ENCODE measurements around the gene NUDCD3.
"Not testable (repeated sequence)": the region's sequence is repeated elsewhere in the genome, so short reads cannot be mapped to it uniquely, and the experiment has no call there.

The NUDCD3 gene

DNA sequence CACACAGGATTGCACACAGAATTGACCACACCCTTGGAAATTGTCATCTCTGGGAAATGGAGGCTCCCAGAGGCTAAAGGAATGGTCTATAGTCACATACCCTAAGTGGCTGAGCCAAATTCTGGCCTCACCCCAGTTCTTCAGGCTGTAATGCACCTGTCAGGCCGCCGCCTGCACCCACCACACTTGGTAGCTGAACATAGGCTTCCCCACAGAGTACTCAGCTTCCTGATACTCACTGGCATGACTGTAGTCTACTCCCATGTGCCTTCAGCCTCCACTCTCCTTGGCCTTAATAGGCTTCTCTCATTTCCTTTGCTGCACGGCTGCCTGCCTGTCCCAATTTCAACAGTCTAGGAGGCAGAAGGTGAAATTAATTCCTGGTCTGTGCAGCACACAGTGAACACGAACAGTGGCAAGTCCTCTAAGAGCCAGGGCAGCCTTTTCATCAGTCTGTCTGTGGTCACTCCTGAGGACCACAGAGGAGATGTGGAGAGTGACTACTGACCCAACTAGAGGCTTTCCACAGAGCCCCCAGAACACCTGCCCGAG, 42.5 kb downstream of the NUDCD3 start:
- no peak for DNase-seq (ENCODE audit: low read depth in 3 of 3)

DNA sequence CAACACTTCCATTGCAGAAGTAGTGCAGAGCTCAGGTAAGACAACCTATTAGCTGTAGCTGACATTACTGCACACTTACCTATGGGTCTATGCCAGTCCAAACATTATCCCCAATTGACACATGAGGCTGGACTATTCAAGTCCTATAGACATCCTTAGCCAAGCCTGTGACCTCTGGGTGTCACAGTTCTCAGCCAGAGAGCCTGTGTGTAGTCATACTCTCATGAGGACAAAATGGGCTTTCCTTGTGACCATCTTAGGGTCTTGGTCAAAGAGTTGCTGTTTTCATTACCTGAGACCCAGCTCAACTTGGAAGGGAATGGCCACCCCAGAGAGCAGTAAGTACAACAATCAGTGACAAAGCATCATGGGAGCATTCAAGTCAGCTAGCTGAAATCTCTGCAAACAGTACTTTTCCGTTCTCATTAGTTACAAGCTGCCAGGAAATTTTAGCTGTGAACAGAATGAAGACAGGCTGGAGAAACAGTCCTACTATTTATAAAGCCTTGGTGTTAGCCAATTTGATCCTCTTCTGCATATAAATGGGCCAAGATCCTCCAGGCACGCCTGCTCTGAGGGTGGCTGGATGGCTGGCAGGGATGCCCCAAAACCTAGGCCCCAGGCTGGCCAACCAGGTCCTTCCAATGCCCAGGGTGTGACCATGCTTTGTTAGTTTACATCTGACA, 44.3 kb downstream of the NUDCD3 start:
- no peak for DNase-seq (ENCODE audit: low read depth in 3 of 3)

DNA sequence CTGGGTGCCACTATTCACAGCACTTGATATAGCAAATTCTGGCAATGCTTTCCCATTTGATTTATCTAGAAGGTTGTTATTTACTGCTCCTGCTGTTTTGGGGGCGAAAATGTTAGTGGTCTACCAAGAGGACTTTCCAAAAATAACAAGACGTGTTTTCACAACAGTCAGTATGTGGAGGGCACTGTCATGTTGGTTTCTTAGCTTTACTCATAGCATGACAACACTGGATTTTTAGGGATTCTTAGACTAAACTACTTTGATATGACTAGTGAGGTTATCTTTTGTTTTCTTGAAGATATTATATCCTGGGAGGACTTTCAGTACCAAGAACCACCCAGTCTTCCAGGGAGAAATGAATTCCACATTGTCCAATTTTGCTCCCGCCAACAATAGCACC, 49.4 kb downstream of the NUDCD3 start:
- no peak for DNase-seq (ENCODE audit: low read depth in 3 of 3)

DNA sequence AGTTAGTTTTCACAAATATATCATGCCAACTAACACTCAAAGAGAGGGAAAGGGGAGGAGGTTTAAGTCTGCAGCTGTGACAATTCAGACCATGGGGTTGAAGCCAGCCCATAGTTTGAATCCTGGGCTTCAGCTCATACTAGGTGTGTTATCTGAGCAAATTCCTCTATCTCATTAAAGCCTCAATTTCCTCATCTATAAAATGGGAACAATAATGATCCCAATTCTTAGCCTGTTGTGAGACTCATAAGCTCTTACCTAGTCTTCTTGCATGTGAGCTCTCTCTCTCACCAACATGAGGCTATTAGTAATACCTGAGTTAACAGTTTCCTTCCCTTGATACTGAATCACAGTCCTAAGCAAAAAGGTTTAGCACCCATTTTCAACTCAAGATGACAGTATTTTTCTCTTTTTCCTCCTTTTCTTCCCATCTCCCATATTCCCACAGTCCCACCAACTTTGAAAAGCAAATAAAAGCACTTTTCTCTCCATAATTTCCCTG, 49.8 kb downstream of the NUDCD3 start:
- no peak for DNase-seq (ENCODE audit: low read depth in 3 of 3)

DNA sequence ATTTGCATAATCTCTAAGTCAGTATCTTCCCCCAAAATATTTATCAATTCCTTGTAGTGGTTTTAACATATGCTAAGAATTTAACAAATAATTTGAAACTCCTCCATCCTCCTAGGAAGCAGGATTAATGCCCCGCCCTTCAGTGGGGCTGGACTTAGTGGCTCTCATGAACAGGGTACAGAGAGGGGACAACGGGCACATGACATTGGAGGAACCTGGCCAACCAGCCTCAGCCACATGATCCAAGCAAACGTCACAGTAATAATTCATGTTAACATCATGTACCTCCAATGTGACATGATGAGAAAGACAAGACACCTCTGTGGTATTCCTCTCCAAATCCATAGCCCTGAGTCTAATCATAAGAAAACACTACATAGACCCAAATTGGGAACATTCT, 50.5 kb downstream of the NUDCD3 start:
- no peak for DNase-seq (ENCODE audit: low read depth in 3 of 3)

DNA sequence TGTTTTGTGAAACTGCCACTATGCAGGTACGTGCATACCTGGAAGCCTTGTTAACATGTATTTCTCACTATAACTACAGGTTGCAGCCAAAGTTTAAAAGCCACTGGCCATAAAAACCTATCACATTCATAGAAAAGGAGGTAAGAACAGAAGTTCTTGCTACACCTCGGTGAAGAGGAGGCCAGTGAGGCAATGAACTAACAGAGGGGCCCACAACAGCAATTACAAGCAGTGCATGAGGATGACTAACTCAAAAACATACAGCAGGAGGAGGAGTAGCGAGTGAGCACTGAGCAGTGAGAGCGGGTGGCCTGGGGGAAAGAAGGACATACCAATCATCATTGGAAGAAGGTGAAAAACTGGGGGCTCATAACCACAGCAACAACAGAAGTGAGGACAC, 51.6 kb downstream of the NUDCD3 start:
- DNase-seq (ENCODE audit: low read depth in 3 of 3), result no peak

DNA sequence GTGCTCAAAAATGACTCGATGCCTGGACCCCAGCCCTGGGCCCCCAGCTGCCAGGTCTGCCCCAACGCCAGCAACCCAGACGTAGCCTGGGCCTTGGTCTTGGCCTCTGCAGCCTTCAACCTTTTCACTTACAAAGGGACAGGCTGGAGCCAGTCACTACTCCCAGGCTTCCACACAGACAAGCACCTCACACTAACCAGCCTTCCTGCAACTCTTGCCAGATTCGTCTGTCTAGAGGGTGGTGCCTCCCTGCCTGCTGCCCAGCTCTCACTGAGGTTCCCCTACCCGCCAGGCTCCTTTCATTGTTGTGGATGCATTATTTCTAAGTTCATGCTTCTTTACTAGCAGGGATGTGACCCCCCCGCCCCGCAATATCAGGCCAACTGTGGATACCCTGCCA, 56.3 kb downstream of the NUDCD3 start:
- DNase-seq (ENCODE audit: low read depth in 3 of 3), result no peak

DNA sequence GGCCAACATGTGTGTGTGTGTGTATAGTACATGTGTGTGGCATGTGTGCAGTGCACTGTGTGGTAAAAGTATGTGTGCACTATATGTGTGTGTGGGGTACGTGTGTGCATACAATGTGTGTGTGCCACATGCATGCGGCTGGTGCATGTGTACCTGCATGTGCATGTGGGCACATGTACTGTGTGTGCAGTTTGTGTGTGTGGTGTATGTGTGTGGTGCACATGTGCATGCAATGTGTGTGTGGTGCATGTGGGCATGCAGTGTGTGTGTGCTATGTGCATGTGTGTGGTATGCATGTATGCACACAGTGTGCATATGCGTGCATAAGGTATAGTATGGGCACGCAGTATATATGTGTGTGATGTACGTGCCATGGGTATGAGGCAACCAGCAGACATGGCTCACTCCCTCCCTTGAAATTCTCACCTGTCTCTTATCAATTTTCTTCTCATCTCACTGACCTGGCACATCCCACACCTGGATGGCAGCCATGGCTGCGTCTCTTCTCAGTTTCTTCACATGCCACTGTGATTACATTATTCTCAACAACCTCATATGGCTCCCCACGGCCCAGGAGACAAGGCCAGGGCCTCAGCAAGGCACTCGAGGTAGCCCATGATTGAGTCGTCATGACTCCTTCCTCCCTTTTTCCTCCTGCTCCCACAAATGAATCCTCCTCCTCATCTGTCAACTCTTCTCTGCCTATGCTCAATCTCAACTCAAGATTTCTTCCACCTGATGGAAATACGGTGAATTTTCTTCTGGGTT, 57.0 kb downstream of the NUDCD3 start:
- DNase-seq (ENCODE audit: low read depth in 3 of 3), result no peak

DNA sequence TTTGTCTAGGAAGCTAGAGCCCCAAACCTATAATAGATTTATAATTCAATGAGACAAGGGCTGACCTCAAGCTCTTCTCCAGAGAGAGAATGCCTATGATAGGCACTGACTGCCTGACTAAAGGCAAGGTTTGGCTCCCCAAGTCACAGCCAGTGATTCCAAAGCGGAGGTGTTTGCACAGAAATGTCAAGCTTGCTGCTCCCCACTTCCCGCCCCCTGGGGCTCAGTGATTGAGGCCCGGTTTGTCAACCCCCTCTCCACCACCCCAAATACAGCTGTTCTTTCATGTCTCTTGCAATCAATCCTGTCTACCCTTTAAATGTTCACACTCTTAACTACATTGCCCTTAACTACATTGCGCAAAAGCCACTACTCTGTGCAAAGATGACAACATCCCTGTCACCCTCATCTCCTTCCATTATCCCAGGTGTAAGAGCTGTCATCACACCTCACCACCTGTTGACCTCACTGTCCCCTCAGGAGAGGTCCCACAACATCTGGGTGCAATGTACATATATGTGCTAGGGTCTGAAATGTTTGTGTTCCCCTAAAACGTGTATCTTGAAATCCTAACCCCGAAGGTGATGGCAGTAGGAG, 58.0 kb downstream of the NUDCD3 start:
- no peak for DNase-seq (ENCODE audit: low read depth in 3 of 3)

DNA sequence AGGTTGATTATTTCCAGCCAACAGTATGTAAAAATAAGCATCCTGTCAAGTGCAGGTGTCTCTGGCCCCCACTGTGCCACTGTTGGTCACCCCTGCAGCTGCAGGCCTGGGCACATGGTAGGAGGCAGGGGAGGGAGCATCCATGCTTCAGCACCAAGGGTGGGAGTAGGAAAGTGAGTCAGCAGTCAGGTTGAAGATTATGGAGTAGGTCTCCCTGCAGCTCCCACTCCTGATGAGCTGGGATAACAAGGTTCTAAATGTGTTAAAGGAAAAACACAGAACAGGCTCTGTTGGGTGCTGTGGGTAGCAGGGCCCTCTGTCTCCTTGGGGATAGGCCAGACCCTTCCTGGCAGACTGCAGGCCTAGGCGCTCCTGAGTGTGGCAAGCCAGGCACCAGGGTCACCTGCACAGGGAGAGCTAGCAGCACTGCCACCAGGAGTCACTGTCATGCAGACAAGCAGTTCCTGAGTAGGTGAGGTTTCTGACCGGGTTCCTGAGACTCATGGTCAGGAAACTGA, 59.3 kb downstream of the NUDCD3 start:
- no peak for DNase-seq (ENCODE audit: low read depth in 3 of 3)

DNA sequence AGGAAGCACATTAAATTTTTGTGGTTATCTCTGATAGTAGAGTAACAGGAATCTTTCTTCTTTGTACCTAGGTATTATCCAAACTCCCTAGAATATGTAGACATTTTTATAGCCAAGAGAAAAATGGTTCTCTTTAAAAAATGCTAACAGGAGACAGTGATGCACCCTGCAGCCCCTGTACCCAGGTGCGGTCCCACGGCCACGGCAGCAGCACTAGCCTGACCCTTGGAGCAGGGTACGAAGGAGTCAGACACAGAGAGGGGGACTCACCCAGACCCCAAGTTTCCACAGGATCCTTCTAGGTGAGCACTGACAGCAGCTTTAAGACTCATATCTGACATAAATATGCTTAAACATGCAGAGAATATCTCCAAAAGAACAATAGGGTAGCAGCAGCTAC, 60.4 kb downstream of the NUDCD3 start:
- DNase-seq (ENCODE audit: low read depth in 3 of 3), result no peak

DNA sequence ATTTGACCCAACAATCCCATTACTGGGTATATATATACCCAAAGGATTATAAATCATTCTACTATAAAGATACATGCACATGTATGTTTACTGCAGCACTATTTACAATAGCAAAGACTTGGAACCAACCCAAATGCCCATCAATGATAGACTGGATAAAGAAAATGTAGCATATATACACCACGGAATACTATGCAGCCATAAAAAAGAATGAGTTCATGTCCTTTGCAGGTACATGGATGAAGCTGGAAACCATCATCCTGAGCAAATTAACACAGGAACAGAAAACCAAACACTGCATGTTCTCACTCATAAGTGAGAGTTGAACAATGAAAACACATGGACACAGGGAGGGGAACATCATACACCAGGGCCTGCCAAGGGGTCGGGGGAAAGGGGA, 65.7 kb downstream of the NUDCD3 start:
- DNase-seq (ENCODE audit: low read depth in 3 of 3), result not testable (repeated sequence)

DNA sequence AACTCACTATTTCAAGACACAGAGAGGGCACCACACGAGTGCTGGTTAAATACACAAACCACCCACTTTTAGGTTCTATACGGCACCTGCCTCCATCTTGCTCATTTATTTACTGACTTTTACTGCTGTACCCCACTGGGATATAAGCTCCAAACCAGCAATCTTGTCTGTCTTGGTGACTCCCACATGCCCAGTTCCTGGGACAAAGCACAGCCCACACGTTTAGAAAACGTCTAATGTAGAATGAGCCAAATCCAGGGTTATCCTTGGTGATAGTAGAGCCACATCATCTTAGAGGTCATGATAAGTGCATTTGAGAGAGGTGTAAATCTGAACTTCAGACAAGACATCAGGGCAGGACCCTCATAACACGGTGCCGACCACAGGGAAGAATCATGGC, 73.5 kb downstream of the NUDCD3 start:
- no peak for DNase-seq (ENCODE audit: low read depth in 3 of 3)

DNA sequence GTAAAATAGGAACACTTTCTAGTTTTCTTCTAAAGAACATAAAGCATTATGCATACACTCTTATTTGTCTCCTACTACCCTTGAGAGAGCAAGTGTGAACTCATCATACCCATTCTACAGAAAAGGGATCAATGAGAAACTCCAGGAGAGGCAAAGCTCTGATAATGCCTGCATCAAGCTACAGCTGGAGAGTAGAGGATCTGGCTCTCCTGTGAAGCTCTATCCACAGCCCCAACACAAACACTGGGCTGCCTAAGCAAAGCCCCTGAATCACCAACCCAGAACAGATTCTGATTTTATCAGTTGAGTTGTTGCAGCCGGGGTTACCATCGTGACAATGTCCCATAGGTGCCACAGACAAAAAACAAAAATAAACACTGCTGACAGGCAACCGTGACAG, 74.9 kb downstream of the NUDCD3 start:
- DNase-seq (ENCODE audit: low read depth in 3 of 3), result no peak

DNA sequence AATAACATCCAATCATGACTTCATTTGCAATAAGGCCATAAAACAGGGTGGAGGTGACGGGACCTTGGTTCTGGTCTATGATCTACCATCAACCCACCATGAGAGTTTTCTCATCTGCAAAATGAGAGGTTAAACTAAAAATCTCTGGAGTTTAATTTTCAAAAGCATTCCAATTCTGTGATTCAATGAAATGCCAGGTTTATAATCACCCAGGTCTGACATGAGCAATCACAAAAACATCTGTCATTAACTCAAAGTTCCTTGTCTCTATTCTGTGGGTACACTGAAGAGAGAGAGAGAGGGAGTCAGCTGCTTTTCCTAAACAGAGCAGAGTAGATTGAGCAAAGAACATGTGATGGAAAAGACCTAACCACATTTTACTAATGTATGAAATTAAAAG, 75.4 kb downstream of the NUDCD3 start:
- DNase-seq (ENCODE audit: low read depth in 3 of 3), result no peak

DNA sequence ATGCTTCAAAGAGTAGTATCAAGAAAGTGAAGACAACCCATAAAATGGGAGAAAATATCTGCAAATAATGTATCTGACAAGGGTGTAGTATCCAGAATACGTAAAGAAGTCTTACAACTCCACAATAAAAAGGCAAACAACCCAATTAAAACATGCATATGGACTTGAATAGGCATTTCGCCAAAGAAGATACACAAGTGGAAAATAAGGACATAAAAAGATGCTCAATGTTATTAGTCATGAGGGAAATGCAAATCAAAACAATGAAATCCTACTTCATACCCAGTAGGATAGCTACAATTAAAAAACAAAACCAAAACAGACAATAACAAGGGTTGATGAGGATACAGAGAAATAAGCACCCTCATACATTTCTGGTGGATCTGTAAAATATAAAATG, 79.2 kb downstream of the NUDCD3 start:
- no peak for DNase-seq (ENCODE audit: low read depth in 3 of 3)

DNA sequence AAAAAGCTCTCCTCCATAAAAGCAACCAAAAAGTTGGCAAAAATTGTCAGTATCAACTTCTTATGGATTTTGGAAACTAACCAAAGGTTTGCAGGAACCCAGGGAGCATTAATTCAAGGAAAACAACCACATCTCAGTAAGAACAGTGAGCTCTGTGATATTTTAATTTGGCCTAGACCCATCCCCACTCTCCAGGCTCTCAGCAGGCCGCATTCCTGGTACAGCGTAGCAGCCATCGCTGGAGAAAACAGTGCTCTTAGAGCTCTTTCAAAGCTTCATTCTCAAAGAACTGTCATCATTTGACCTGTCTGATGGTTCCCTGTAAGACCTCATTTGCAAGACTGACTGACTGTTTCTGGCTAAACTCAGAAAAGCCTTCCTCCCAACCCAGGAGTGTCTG, 81.9 kb downstream of the NUDCD3 start:
- no peak for DNase-seq (ENCODE audit: low read depth in 3 of 3)

DNA sequence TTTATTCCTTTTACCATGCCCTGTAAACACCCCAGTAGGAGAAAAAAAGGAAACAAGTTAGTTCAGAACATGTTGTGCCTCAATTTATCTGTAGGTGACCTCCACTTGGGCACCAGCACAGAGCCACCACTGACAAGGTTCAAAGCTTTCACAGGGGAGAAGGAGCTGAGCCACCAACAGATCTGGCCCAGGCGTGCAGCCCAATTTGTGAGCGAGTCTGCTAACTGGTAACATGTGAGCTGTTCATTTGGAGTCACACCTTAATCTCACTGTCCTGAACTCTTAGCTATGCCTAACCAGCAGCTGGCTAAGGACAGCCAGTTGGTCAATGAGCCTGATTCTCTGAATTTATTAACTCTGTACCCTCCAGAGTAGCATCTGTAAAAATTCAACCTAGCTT, 86.7 kb downstream of the NUDCD3 start:
- DNase-seq (ENCODE audit: low read depth in 3 of 3), result no peak

DNA sequence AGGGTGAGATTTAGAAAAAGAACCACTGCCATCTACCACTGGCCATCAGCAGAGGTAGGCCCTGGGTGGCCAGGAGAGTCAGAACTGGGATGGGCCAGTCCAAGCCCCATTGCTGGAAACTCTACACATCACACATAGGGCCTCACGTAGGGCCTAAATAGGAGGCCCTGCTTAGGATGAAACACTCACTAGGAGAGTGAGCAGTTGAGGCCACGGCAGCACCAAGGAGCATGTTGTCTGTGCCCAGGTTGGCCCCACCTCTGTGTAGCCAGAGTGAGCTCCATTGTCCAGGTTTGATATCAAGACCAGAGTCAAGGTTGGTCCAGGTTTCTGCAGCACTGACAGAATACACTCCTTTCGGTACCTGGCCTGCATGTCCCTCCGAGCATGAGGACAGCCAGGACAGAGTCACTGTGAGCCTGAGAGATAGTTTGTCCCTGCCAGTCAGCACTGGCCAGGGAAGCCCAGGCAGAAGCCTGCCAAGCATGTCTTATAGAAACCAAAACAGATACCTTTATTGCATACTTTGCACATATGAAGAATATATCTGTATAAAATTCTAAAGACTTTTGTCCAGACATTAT, 87.2 kb downstream of the NUDCD3 start:
- no peak for DNase-seq (ENCODE audit: low read depth in 3 of 3)

DNA sequence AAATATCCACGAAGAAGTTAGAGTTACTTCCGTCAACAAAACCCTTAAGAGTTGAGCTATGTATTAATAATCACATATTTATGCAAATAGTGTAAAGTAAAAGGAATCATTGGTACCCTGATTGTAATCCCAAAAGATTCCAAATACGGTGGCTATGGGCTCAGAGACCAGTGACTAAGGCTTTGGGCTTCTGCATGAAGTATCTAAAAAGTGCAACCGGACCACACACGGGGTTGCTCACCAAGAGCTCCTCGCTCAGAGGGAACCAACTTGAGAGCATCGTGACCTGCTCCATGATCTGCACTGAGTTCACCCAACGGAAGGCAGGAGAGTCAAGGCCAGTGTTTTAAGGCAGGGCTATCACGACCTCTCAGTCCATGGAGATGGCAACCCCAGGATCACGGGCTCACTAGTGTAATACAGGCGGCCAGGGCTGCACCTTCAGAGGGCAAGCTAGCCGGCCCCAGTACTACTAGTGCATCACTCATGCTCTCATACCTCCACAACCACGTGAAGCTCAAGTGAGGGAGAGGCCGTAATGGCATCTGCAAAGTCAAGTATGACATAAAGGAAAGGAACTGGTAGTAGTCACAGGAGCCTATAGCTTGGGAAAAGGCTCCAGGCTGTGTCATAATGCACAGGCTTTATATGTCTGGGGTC, 87.9 kb downstream of the NUDCD3 start:
- DNase-seq (ENCODE audit: low read depth in 3 of 3), result no peak

DNA sequence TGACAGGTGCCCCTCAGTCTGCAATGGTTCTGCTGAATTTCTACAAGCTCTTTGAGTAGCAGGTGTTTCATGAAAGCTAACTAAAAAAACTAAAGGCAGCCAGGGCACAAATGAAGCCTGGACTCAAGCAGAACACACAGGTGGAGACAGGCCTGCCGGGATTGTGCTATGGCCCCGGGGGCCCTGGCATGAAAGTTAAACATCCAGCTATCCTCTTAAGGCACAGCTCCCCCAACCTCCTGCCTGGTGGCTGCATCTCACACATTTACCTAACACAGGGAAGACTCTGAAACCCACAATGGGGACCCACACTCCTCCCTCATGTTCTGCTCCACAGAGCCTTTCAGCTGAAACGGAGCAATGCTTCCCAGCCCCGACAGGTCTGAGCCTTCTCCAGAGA, 88.8 kb downstream of the NUDCD3 start:
- DNase-seq (ENCODE audit: low read depth in 3 of 3), result no peak
